Activated B cell treated with CpG ODN at 0.5 μM for 24 hours (primary cell): ENCODE data around the gene RAP1GAP2. TPM values are rescaled to one million over a fixed set of nuclear protein-coding genes. Genes with fewer than 3 reads are reported as not detected.

ENCODE experiments used
- ATAC-seq: fragments of 200-7000 bp; cut with Tn5 transposase; one replicate; pipeline ENCODE4 v1.10.0; 2021; ENCODE audit warnings: low read depth, mild to moderate bottlenecking, moderate library complexity
- CTCF ChIA-PET: fragments of 350-600 bp; sonication (Branson Sonifier 250); formaldehyde crosslinking; loops from one replicate; lab custom pipeline; 2021; ENCODE audit warnings: antibody characterized with exemption; lab: Charles Lee
- POLR2A ChIA-PET: fragments of 350-600 bp; sonication (Branson Sonifier 250); formaldehyde crosslinking; loops from one replicate; lab custom pipeline; 2021; ENCODE audit warnings: antibody characterized with exemption; lab: Charles Lee
- DNase-seq: peaks from one replicate; pipeline ENCODE4 v3.0.0; 2022
- H3K27ac Mint-ChIP-seq: one replicate; pipeline ENCODE4 v1.8.0; 2020; ENCODE audit warnings: mixed read lengths
- H3K27me3 Mint-ChIP-seq: one replicate; pipeline ENCODE4 v1.8.0; 2021; ENCODE audit warnings: mixed read lengths
- H3K36me3 Mint-ChIP-seq: one replicate; pipeline ENCODE4 v1.8.0; 2021; ENCODE audit warnings: low read depth, mixed read lengths
- H3K4me1 Mint-ChIP-seq: one replicate; pipeline ENCODE4 v1.8.0; 2021; ENCODE audit warnings: mixed read lengths
- H3K4me3 Mint-ChIP-seq: one replicate; pipeline ENCODE4 v1.8.0; 2020; ENCODE audit warnings: mild to moderate bottlenecking, mixed read lengths
- H3K9me3 Mint-ChIP-seq: one replicate; pipeline ENCODE4 v1.8.0; 2020; ENCODE audit warnings: mixed read lengths
- CTCF ChIP-seq: fragments of 200-600 bp; IDR thresholded peaks from one replicate; pipeline ENCODE4 v1.8.0; 2022; ENCODE audit warnings: antibody characterized with exemption, mild to moderate bottlenecking
- intact Hi-C: fragments of 100-400 bp; cut with micrococcal nuclease; formaldehyde crosslinking; loops from one replicate; pipeline ENCODE4 v1.15.1; 2024
- total RNA-seq: library from RNA; stranded (reverse); gene quantifications from 2 replicates; pipeline ENCODE4 v1.2.3, GENCODE V29; 2022

The RAP1GAP2 gene
- total RNA-seq, 1 donor from 2014 or later, result 2.6 TPM

- peaks cover 6% of the 10 kb centered on the region for H3K36me3 Mint-ChIP-seq
- no peaks in the 10 kb centered on the region for H3K9me3 Mint-ChIP-seq
- ChIA-PET POLR2A (no interaction called here), CTCF (no interaction called here)
- H3K4me1 Mint-ChIP-seq, result no peaks in the 10 kb centered on the region
- intact Hi-C loops, result no loop called here
- H3K27ac Mint-ChIP-seq, result no peak overlapping the region
- no peak for DNase-seq
- H3K4me3 Mint-ChIP-seq, result no peak overlapping the region
- H3K27me3 Mint-ChIP-seq, result no peaks in the 10 kb centered on the region
- no peak for TF ChIP-seq CTCF
- ATAC-seq, result no peak
Measured at GRCh38 chr17:2900842-2901241, 104.6 kb downstream of the RAP1GAP2 start.

GRCh38 chr17:2901582-2901981 lies 105.3 kb downstream of the RAP1GAP2 start:
- ChIA-PET POLR2A (no interaction called here), CTCF (no interaction called here)
- Mint-ChIP-seq H3K27ac (no peak overlapping the region), H3K27me3 (no peaks in the 10 kb centered on the region), H3K9me3 (no peaks in the 10 kb centered on the region), H3K4me3 (no peak overlapping the region), H3K4me1 (no peaks in the 10 kb centered on the region), H3K36me3 (peaks cover 5% of the 10 kb centered on the region)
- no peak for ATAC-seq
- TF ChIP-seq CTCF, result no peak
- intact Hi-C loops, result no loop called here
- DNase-seq, result no peak

GRCh38 chr17:2902546-2902945 lies 106.3 kb downstream of the RAP1GAP2 start:
- TF ChIP-seq CTCF, result no peak
- no peaks in the 10 kb centered on the region for H3K9me3 Mint-ChIP-seq
- intact Hi-C loops, result no loop called here
- DNase-seq, result no peak
- H3K4me1 Mint-ChIP-seq, result no peaks in the 10 kb centered on the region
- POLR2A ChIA-PET, result no interaction called here
- H3K27ac Mint-ChIP-seq, result no peak overlapping the region
- no peaks in the 10 kb centered on the region for H3K27me3 Mint-ChIP-seq
- CTCF ChIA-PET, result no interaction called here
- no peak for ATAC-seq
- no peak overlapping the region for H3K4me3 Mint-ChIP-seq
- peaks cover 15% of the 10 kb centered on the region for H3K36me3 Mint-ChIP-seq

GRCh38 chr17:2903193-2903974 lies 107.1 kb downstream of the RAP1GAP2 start:
- intact Hi-C loops, result no loop called here
- DNase-seq, result no peak
- ChIA-PET CTCF (no interaction called here), POLR2A (interaction anchor here (0.6 kb wide), 1 partner anchor 58 kb away, joined by 3 read pairs; no protein-coding TSS in a partner anchor)
- Mint-ChIP-seq H3K36me3 (peaks cover 22% of the 10 kb centered on the region), H3K27me3 (no peaks in the 10 kb centered on the region), H3K4me1 (no peaks in the 10 kb centered on the region), H3K27ac (no peak overlapping the region), H3K9me3 (no peaks in the 10 kb centered on the region), H3K4me3 (no peak overlapping the region)
- TF ChIP-seq CTCF, result no peak
- no peak for ATAC-seq

GRCh38 chr17:2904135-2904534 lies 107.9 kb downstream of the RAP1GAP2 start:
- DNase-seq, result no peak
- H3K9me3 Mint-ChIP-seq, result no peaks in the 10 kb centered on the region

More at GRCh38 chr17:2904135-2904534, 107.9 kb downstream of the RAP1GAP2 start:
- intact Hi-C loops, result no loop called here
- POLR2A ChIA-PET, result no interaction called here
- no peak overlapping the region for H3K4me3 Mint-ChIP-seq
- H3K27me3 Mint-ChIP-seq, result no peaks in the 10 kb centered on the region
- ATAC-seq, result no peak
- CTCF ChIA-PET, result no interaction called here
- peaks cover 23% of the 10 kb centered on the region for H3K36me3 Mint-ChIP-seq
- TF ChIP-seq CTCF, result no peak
- no peak overlapping the region for H3K27ac Mint-ChIP-seq
- H3K4me1 Mint-ChIP-seq, result peaks cover 3% of the 10 kb centered on the region
